ENCODE results near the gene TBC1D2B. TPM values are rescaled to one million over a fixed set of nuclear protein-coding genes. Genes with fewer than 3 reads are reported as not detected.

Gene TBC1D2B
- total and polyA plus RNA-seq, 2 of the 4 experiments (the other 2 are of a cell fraction) = 17.7 to 28.3 TPM

DNA sequence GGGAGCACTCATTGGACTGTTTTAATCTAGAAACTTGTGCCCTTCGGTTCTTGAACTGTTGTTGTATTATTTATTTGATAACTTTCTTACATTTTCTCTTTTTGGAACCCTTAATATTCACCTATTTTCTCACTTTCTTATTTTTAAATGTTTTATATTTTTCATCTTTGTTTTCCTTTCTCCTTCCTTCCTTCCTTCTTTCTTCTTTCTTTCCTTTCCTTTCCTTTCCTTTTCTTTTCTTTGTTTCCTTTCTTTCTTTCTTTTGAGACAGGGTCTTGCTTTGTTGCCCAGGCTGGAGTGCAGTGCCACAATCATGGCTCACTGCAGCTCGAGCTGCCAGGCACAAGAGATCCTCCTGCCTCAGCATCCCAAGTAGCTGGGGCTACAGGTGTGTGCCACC, 108.5 kb downstream of the TBC1D2B start:
- Histone ChIP-seq H3K27me3 (ENCODE audit: control insufficient read depth, insufficient read depth, low read length) (peaks cover 9% of the 10 kb centered on the region), H2AFZ (replicated peaks; ENCODE audit: low read length, poor library complexity) (no peak overlapping the region), H2BK5ac (ENCODE audit: low read depth, low read length, poor library complexity, severe bottlenecking) (no peak overlapping the region), H3K4ac (ENCODE audit: low read depth, low read length) (no peak overlapping the region), H3K4me1 (ENCODE audit: control insufficient read depth, insufficient read depth, low read length) (peaks cover 4% of the 10 kb centered on the region), H4K8ac (ENCODE audit: low read depth in 2 of 2, low read length in 2 of 2) (no peak overlapping the region), H3K9me3 (ENCODE audit: control insufficient read depth, insufficient read depth, low read length) (peaks cover 1% of the 10 kb centered on the region; the same call in 1 of the 2 replicates), H3K27ac (ENCODE audit: insufficient read depth, low read length) (no peak overlapping the region), H3K23ac (ENCODE audit: low read depth, low read length) (no peak overlapping the region), H2BK20ac (ENCODE audit: low read depth, low read length) (no peak overlapping the region), H3K4me2 (ENCODE audit: low read depth, low read length) (no peak overlapping the region), H3K36me3 (ENCODE audit: control insufficient read depth, insufficient read depth, low read length) (no peaks in the 10 kb centered on the region), H2BK15ac (ENCODE audit: low read depth, low read length) (no peak overlapping the region), H3K9me1 (ENCODE audit: insufficient read depth, low read length) (no peaks in the 10 kb centered on the region), H3K4me3 (ENCODE audit: insufficient read depth, low read depth, low read length) (no peak overlapping the region), H4K5ac (ENCODE audit: low read depth, low read length) (no peak overlapping the region), H2BK120ac (ENCODE audit: low read depth, low read length) (no peak overlapping the region), H3K14ac (replicated peaks; ENCODE audit: low read depth, low read length) (no peak overlapping the region), H4K20me1 (ENCODE audit: insufficient read depth, low read length) (no peaks in the 10 kb centered on the region), H3K79me1 (ENCODE audit: low read depth in 1 of 2, low read length in 2 of 2) (no peaks in the 10 kb centered on the region), H4K91ac (ENCODE audit: insufficient read depth, low read depth, low read length) (no peak overlapping the region), H3K9ac (ENCODE audit: low read depth, low read length) (no peak overlapping the region), H3K56ac (ENCODE audit: extremely low read depth, insufficient read depth, low read length) (no peak overlapping the region), H3K18ac (ENCODE audit: low read depth, low read length) (no peak overlapping the region), H2AK5ac (ENCODE audit: low read depth, low read length) (no peak overlapping the region), H2AK9ac (replicated peaks; ENCODE audit: low read depth, low read length, poor library complexity) (no peak overlapping the region)
- intact Hi-C loops (cut with micrococcal nuclease) = no loop called here
- no CpG with 5 or more reads among the region's 2 CpGs for WGBS, 2 experiments (ENCODE audit: extremely low coverage in 2 of 2, insufficient read length in 1 of 2)
- ChIA-PET POLR2A (ENCODE audit: unreplicated experiment) (no interaction called here), CTCF (no interaction called here)
- BruUV-seq (replicated peaks) = no TSS peak
- DNase-seq = no peak
- TF ChIP-seq POLR2A (IDR thresholded peaks at IDR 0.05; ENCODE audit: low read depth, low read length) (no peak), BHLHE40 (IDR thresholded peaks at IDR 0.05; ENCODE audit: low read depth, low read length) (no peak), SMC3 (IDR thresholded peaks at IDR 0.05; ENCODE audit: low read depth, low read length) (no peak), RCOR1 (IDR thresholded peaks at IDR 0.05; ENCODE audit: insufficient replicate concordance, low read length) (no peak), RAD21 (IDR thresholded peaks at IDR 0.05; ENCODE audit: low read length) (no peak)
- TF ChIP-seq, protein P1, sequence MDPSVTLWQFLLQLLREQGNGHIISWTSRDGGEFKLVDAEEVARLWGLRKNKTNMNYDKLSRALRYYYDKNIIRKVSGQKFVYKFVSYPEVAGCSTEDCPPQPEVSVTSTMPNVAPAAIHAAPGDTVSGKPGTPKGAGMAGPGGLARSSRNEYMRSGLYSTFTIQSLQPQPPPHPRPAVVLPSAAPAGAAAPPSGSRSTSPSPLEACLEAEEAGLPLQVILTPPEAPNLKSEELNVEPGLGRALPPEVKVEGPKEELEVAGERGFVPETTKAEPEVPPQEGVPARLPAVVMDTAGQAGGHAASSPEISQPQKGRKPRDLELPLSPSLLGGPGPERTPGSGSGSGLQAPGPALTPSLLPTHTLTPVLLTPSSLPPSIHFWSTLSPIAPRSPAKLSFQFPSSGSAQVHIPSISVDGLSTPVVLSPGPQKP (IDR thresholded peaks at IDR 0.05; ENCODE audit: borderline replicate concordance, low read depth, low read length) = no peak
- no peak for ATAC-seq (ENCODE audit: low read depth)
- dilution Hi-C loops (cut with HindIII; ENCODE audit: low sequenced_read_pairs, unreplicated experiment) = no loop called here
- in situ Hi-C loops (cut with MboI; ENCODE audit: low sequenced_read_pairs) = loop anchor here (5.0 to 25.0 kb wide), 2 partner anchors 138 to 468 kb away; partner anchors contain the start of gene IREB2

Measured in IMR-90 (cell line).